Measurements from ENCODE around the gene LRP1-AS.

The LRP1-AS gene

GRCh38 chr12:57131896-57132744, 15.3 kb downstream of the LRP1-AS start:
- Histone ChIP-seq H2BK5ac (ENCODE audit: low read depth, low read length, poor library complexity, severe bottlenecking) (no peak overlapping the region), H3K4ac (ENCODE audit: low read depth in 1 of 2, low read length in 2 of 2) (peak overlapping the region in 1 of 2 experiments; percentile 42), H3K4me3 (ENCODE audit: insufficient read depth in 1 of 2, low read depth in 1 of 2, low read length in 2 of 2) (peak overlapping the region in 1 of 2 experiments; percentile 91), H3K14ac (ENCODE audit: low read length in 2 of 2) (no peak overlapping the region), H3K4me2 (ENCODE audit: low read length, poor library complexity, severe bottlenecking) (peak overlapping the region; percentile 31), H3K36me3 (ENCODE audit: control insufficient read depth in 1 of 2, insufficient read depth in 2 of 2, low read depth in 1 of 2, low read length in 2 of 2) (peaks cover 16 to 34% of the 10 kb centered on the region in 2 experiments), H2BK12ac (ENCODE audit: low read length in 2 of 2) (no peak overlapping the region), H4K8ac (ENCODE audit: low read length) (no peak overlapping the region), H3K9me3 (ENCODE audit: control insufficient read depth, low read length) (no peaks in the 10 kb centered on the region), H3K79me1 (replicated peaks; ENCODE audit: low read length, poor library complexity, severe bottlenecking) (peaks cover 10% of the 10 kb centered on the region), H2AK5ac (ENCODE audit: low read length, severe bottlenecking) (peak overlapping the region; percentile 47), H2BK15ac (ENCODE audit: low read depth, poor library complexity, severe bottlenecking) (peak overlapping the region; percentile 21), H2AFZ (ENCODE audit: low read depth, low read length) (no peak overlapping the region), H3K4me1 (ENCODE audit: control insufficient read depth, insufficient read depth, low read depth, low read length) (peaks cover 47% of the 10 kb centered on the region), H2BK120ac (ENCODE audit: low read depth, low read length) (no peak overlapping the region), H3K18ac (ENCODE audit: low read depth in 1 of 2, low read length in 2 of 2) (peak overlapping the region; percentile 19 to 43), H3K23ac (ENCODE audit: low read length in 2 of 2) (peak overlapping the region in 1 of 2 experiments; percentile 56), H3K27ac (ENCODE audit: low read length, poor library complexity, severe bottlenecking) (peak overlapping the region; percentile 54), H3K9ac (ENCODE audit: low read length) (peak overlapping the region; percentile 95), H4K91ac (ENCODE audit: low read length) (no peak overlapping the region), H3K27me3 (ENCODE audit: control insufficient read depth in 1 of 2, insufficient read depth in 1 of 2, low read length in 2 of 2) (no peaks in the 10 kb centered on the region)
- 54% methylated on average over 8 of the region's 9 CpGs for WGBS
- no peak for DNase-seq

GRCh38 chr12:57130941-57131340, 16.5 kb downstream of the LRP1-AS start:
- Histone ChIP-seq H2BK12ac (ENCODE audit: low read length in 2 of 2) (no peak overlapping the region), H3K4ac (ENCODE audit: low read depth in 1 of 2, low read length in 2 of 2) (no peak overlapping the region), H3K79me1 (replicated peaks; ENCODE audit: low read length, poor library complexity, severe bottlenecking) (peaks cover 8% of the 10 kb centered on the region), H3K14ac (ENCODE audit: low read length in 2 of 2) (no peak overlapping the region), H4K8ac (ENCODE audit: low read length) (no peak overlapping the region), H2BK120ac (ENCODE audit: low read depth, low read length) (no peak overlapping the region), H4K91ac (ENCODE audit: low read length) (no peak overlapping the region), H3K4me3 (ENCODE audit: insufficient read depth in 1 of 2, low read depth in 1 of 2, low read length in 2 of 2) (peak overlapping the region in 1 of 2 experiments; percentile 91), H2AFZ (ENCODE audit: low read depth, low read length) (no peak overlapping the region), H3K4me1 (ENCODE audit: control insufficient read depth, insufficient read depth, low read depth, low read length) (peaks cover 45% of the 10 kb centered on the region), H2BK15ac (ENCODE audit: low read depth, poor library complexity, severe bottlenecking) (no peak overlapping the region), H3K23ac (ENCODE audit: low read length in 2 of 2) (peak overlapping the region in 1 of 2 experiments; percentile 56), H3K9ac (ENCODE audit: low read length) (peak overlapping the region; percentile 95), H2BK5ac (ENCODE audit: low read depth, low read length, poor library complexity, severe bottlenecking) (no peak overlapping the region), H3K27me3 (ENCODE audit: control insufficient read depth in 1 of 2, insufficient read depth in 1 of 2, low read length in 2 of 2) (no peaks in the 10 kb centered on the region), H3K36me3 (ENCODE audit: control insufficient read depth in 1 of 2, insufficient read depth in 2 of 2, low read depth in 1 of 2, low read length in 2 of 2) (peaks cover 9 to 34% of the 10 kb centered on the region in 2 experiments), H3K27ac (ENCODE audit: low read length, poor library complexity, severe bottlenecking) (no peak overlapping the region), H3K18ac (ENCODE audit: low read depth in 1 of 2, low read length in 2 of 2) (no peak overlapping the region), H2AK5ac (ENCODE audit: low read length, severe bottlenecking) (no peak overlapping the region), H3K9me3 (ENCODE audit: control insufficient read depth, low read length) (no peaks in the 10 kb centered on the region), H3K4me2 (ENCODE audit: low read length, poor library complexity, severe bottlenecking) (peak overlapping the region; percentile 74)
- no CpG with 5 or more reads among the region's 2 CpGs for WGBS
- no peak for DNase-seq

GRCh38 chr12:57129889-57130288, 17.5 kb downstream of the LRP1-AS start:
- Histone ChIP-seq H3K4me1 (ENCODE audit: control insufficient read depth, insufficient read depth, low read depth, low read length) (peaks cover 36% of the 10 kb centered on the region), H3K27me3 (ENCODE audit: control insufficient read depth in 1 of 2, insufficient read depth in 1 of 2, low read length in 2 of 2) (no peaks in the 10 kb centered on the region), H2AFZ (ENCODE audit: low read depth, low read length) (no peak overlapping the region), H3K23ac (ENCODE audit: low read length in 2 of 2) (no peak overlapping the region), H2BK12ac (ENCODE audit: low read length in 2 of 2) (no peak overlapping the region), H2BK15ac (ENCODE audit: low read depth, poor library complexity, severe bottlenecking) (no peak overlapping the region), H3K4me2 (ENCODE audit: low read length, poor library complexity, severe bottlenecking) (peak overlapping the region; percentile 74), H3K18ac (ENCODE audit: low read depth in 1 of 2, low read length in 2 of 2) (peak overlapping the region; percentile 68 to 96), H2BK120ac (ENCODE audit: low read depth, low read length) (peak overlapping the region; percentile 46), H4K91ac (ENCODE audit: low read length) (peak overlapping the region; percentile 57), H4K8ac (ENCODE audit: low read length) (no peak overlapping the region), H3K9ac (ENCODE audit: low read length) (peak overlapping the region; percentile 95), H3K36me3 (ENCODE audit: control insufficient read depth in 1 of 2, insufficient read depth in 2 of 2, low read depth in 1 of 2, low read length in 2 of 2) (peaks cover 7 to 28% of the 10 kb centered on the region in 2 experiments), H2AK5ac (ENCODE audit: low read length, severe bottlenecking) (peak overlapping the region; percentile 53), H3K27ac (ENCODE audit: low read length, poor library complexity, severe bottlenecking) (no peak overlapping the region), H3K9me3 (ENCODE audit: control insufficient read depth, low read length) (no peaks in the 10 kb centered on the region), H3K79me1 (replicated peaks; ENCODE audit: low read length, poor library complexity, severe bottlenecking) (peaks cover 8% of the 10 kb centered on the region), H3K4ac (ENCODE audit: low read depth in 1 of 2, low read length in 2 of 2) (peak overlapping the region in 1 of 2 experiments; percentile 63), H3K14ac (ENCODE audit: low read length in 2 of 2) (peak overlapping the region in 1 of 2 experiments; percentile 31), H2BK5ac (ENCODE audit: low read depth, low read length, poor library complexity, severe bottlenecking) (no peak overlapping the region), H3K4me3 (ENCODE audit: insufficient read depth in 1 of 2, low read depth in 1 of 2, low read length in 2 of 2) (peak overlapping the region; percentile 86 to 91)
- peak; percentile 61 for DNase-seq

- peak overlapping the region; percentile 74 for H3K4me2 ChIP-seq (ENCODE audit: low read length, poor library complexity, severe bottlenecking)
- H3K27me3 ChIP-seq (ENCODE audit: control insufficient read depth in 1 of 2, insufficient read depth in 1 of 2, low read length in 2 of 2): no peaks in the 10 kb centered on the region
- H3K4me3 ChIP-seq (ENCODE audit: insufficient read depth in 1 of 2, low read depth in 1 of 2, low read length in 2 of 2): peak overlapping the region; percentile 86 to 91
- H4K91ac ChIP-seq (ENCODE audit: low read length): peak overlapping the region; percentile 57
- peak overlapping the region; percentile 13 for H3K27ac ChIP-seq (ENCODE audit: low read length, poor library complexity, severe bottlenecking)
- peak overlapping the region; percentile 95 for H3K9ac ChIP-seq (ENCODE audit: low read length)
- DNase-seq: no peak
- H2BK15ac ChIP-seq (ENCODE audit: low read depth, poor library complexity, severe bottlenecking): no peak overlapping the region
- peaks cover 8% of the 10 kb centered on the region for H3K79me1 ChIP-seq (replicated peaks; ENCODE audit: low read length, poor library complexity, severe bottlenecking)
- no peak overlapping the region for H4K8ac ChIP-seq (ENCODE audit: low read length)
- H2BK120ac ChIP-seq (ENCODE audit: low read depth, low read length): peak overlapping the region; percentile 87
- no peak overlapping the region for H2BK5ac ChIP-seq (ENCODE audit: low read depth, low read length, poor library complexity, severe bottlenecking)
- no peak overlapping the region for H2AK5ac ChIP-seq (ENCODE audit: low read length, severe bottlenecking)
- H3K36me3 ChIP-seq (ENCODE audit: control insufficient read depth in 1 of 2, insufficient read depth in 2 of 2, low read depth in 1 of 2, low read length in 2 of 2): peaks cover 7 to 28% of the 10 kb centered on the region in 2 experiments
- H2BK12ac ChIP-seq (ENCODE audit: low read length in 2 of 2): no peak overlapping the region
- no peaks in the 10 kb centered on the region for H3K9me3 ChIP-seq (ENCODE audit: control insufficient read depth, low read length)
- peak overlapping the region; percentile 36 to 98 for H3K4ac ChIP-seq (ENCODE audit: low read depth in 1 of 2, low read length in 2 of 2)
- no peak overlapping the region for H2AFZ ChIP-seq (ENCODE audit: low read depth, low read length)
- peak overlapping the region; percentile 96 to 99 for H3K18ac ChIP-seq (ENCODE audit: low read depth in 1 of 2, low read length in 2 of 2)
- WGBS: 0% methylated on average over 10 of the region's 12 CpGs
- peak overlapping the region; percentile 26 to 87 for H3K14ac ChIP-seq (ENCODE audit: low read length in 2 of 2)
- no peak overlapping the region for H3K23ac ChIP-seq (ENCODE audit: low read length in 2 of 2)
- H3K4me1 ChIP-seq (ENCODE audit: control insufficient read depth, insufficient read depth, low read depth, low read length): peaks cover 36% of the 10 kb centered on the region
Observed at GRCh38 chr12:57129321-57129842, 18.0 kb downstream of the LRP1-AS start.

Data from mesenchymal stem cell (in vitro differentiated cells and primary cell).